GM18951 (cell line): Measurements from ENCODE around the gene MAST4.

Experiments used
- POLR2A ChIP-seq: IDR thresholded peaks from 4 replicates; pipeline ENCODE4 v1.6.1; 2011; ENCODE audit warnings: mild to moderate bottlenecking; ENCODE audit not compliant: insufficient read length, insufficient read depth; ENCODE audit errors: extremely low read depth
- in situ Hi-C: fragments of 300-500 bp; cut with MboI; formaldehyde crosslinking; loops from one replicate; pipeline ENCODE4 v1.12.0; 2022; ENCODE audit warnings: low sequenced_read_pairs, mixed read lengths, inconsistent platforms; ENCODE audit not compliant: unreplicated experiment

MAST4 gene

GRCh38 chr5:66958201-66958979, 362.2 kb downstream of the MAST4 start:
- in situ Hi-C loops, result no loop called here
- TF ChIP-seq POLR2A, result no peak

- in situ Hi-C loops, result no loop called here
- TF ChIP-seq POLR2A, result no peak
Measured at GRCh38 chr5:66958980-66959641, 362.9 kb downstream of the MAST4 start.

- TF ChIP-seq POLR2A, result no peak
- in situ Hi-C loops, result no loop called here
Measured at GRCh38 chr5:66959653-66960052, 363.5 kb downstream of the MAST4 start.

- no peak for TF ChIP-seq POLR2A
- in situ Hi-C loops, result no loop called here
Measured at GRCh38 chr5:66960369-66961137, 364.4 kb downstream of the MAST4 start.

GRCh38 chr5:66963559-66963971, 367.4 kb downstream of the MAST4 start:
- in situ Hi-C loops, result no loop called here
- no peak for TF ChIP-seq POLR2A

- in situ Hi-C loops, result no loop called here
- TF ChIP-seq POLR2A, result no peak
Measured at GRCh38 chr5:66966439-66966838, 370.2 kb downstream of the MAST4 start.

GRCh38 chr5:66967102-66967501, 370.9 kb downstream of the MAST4 start:
- in situ Hi-C loops, result no loop called here
- TF ChIP-seq POLR2A, result no peak

- in situ Hi-C loops, result no loop called here
Measured at GRCh38 chr5:66967826-66968262, 371.7 kb downstream of the MAST4 start.

GRCh38 chr5:66969484-66969883, 373.3 kb downstream of the MAST4 start:
- in situ Hi-C loops, result no loop called here
- TF ChIP-seq POLR2A, result no peak

More at GRCh38 chr5:66967826-66968262, 371.7 kb downstream of the MAST4 start:
- no peak for TF ChIP-seq POLR2A

GRCh38 chr5:66969963-66970362, 373.8 kb downstream of the MAST4 start:
- in situ Hi-C loops, result no loop called here
- TF ChIP-seq POLR2A, result no peak

GRCh38 chr5:66972004-66972403, 375.8 kb downstream of the MAST4 start:
- in situ Hi-C loops, result no loop called here
- TF ChIP-seq POLR2A, result no peak

- TF ChIP-seq POLR2A, result no peak
- in situ Hi-C loops, result no loop called here
Measured at GRCh38 chr5:66974256-66974655, 378.1 kb downstream of the MAST4 start.

GRCh38 chr5:66976108-66976507, 379.9 kb downstream of the MAST4 start:
- TF ChIP-seq POLR2A, result no peak
- in situ Hi-C loops, result no loop called here
